LNCaP clone FGC (cell line): ENCODE results near the gene NUP43.
"Not testable (repeated sequence)": the region's sequence is repeated elsewhere in the genome, so short reads cannot be mapped to it uniquely, and the experiment has no call there.

Source experiments
- DNase-seq: peaks from one replicate; pipeline ENCODE4 v3.0.0-alpha.2; 2011; ENCODE audit warnings: low read depth
- H3K4me3 ChIP-seq: 2 replicates; pipeline ENCODE4 v1.5.1; 2011; ENCODE audit warnings: mild to moderate bottlenecking, low read depth, low read length, control low read depth
- CTCF ChIP-seq: IDR thresholded peaks from 2 replicates; pipeline ENCODE4 v1.5.1; 2012; ENCODE audit warnings: mild to moderate bottlenecking; ENCODE audit not compliant: control insufficient read depth, insufficient read depth; ENCODE audit errors: extremely low read depth

NUP43 gene

GRCh38 chr6:149696901-149697300 lies 49.4 kb downstream of the NUP43 start:
- H3K4me3 ChIP-seq: no peak overlapping the region
- no peak for TF ChIP-seq CTCF
- DNase-seq: no peak

GRCh38 chr6:149694921-149695320 lies 51.4 kb downstream of the NUP43 start:
- no peak for TF ChIP-seq CTCF
- no peak for DNase-seq
- H3K4me3 ChIP-seq: no peak overlapping the region

GRCh38 chr6:149691201-149691600 lies 55.1 kb downstream of the NUP43 start:
- no peak for DNase-seq
- no peak overlapping the region for H3K4me3 ChIP-seq
- TF ChIP-seq CTCF: no peak

GRCh38 chr6:149686230-149686629 lies 60.1 kb downstream of the NUP43 start:
- no peak for DNase-seq
- no peak for TF ChIP-seq CTCF
- H3K4me3 ChIP-seq: no peak overlapping the region

GRCh38 chr6:149683256-149683859 lies 63.0 kb downstream of the NUP43 start:
- no peak for DNase-seq
- no peak for TF ChIP-seq CTCF

GRCh38 chr6:149681845-149682244 lies 64.5 kb downstream of the NUP43 start:
- not testable (repeated sequence) for DNase-seq, H3K4me3 ChIP-seq

More at GRCh38 chr6:149683256-149683859, 63.0 kb downstream of the NUP43 start:
- H3K4me3 ChIP-seq: no peak overlapping the region

GRCh38 chr6:149681209-149681608 lies 65.1 kb downstream of the NUP43 start:
- no peak for DNase-seq
- H3K4me3 ChIP-seq: no peak overlapping the region
- no peak for TF ChIP-seq CTCF
